Left lung (tissue), 10 donors: ENCODE results near the gene SUPT16H. TPM values are rescaled to one million over a fixed set of nuclear protein-coding genes. Genes with fewer than 3 reads are reported as not detected.
"Not testable (repeated sequence)": the region's sequence is repeated elsewhere in the genome, so short reads cannot be mapped to it uniquely, and the experiment has no call there.

Experiments
- ATAC-seq: fragments of 200-7000 bp; cut with Tn5 transposase; one replicate; pipeline ENCODE4 v1.9.1; 2020; ENCODE audit warnings: moderate library complexity
- DNase-seq, 4 donors: peaks; one replicate each; pipeline ENCODE4 v3.0.0-alpha.2; 2013 to 2020
- H3K27ac ChIP-seq, 2 donors: fragments of 200-600 bp; sonication (generic) in 1 of 2; one replicate each; pipeline versions ENCODE4 v1.5.0 to v1.8.0; 2020 to 2021
- H3K27me3 ChIP-seq, 2 donors: fragments of 200-600 bp; sonication (generic) in 1 of 2; one replicate each; pipeline versions ENCODE4 v1.5.0 to v1.8.0; 2020 to 2021
- H3K36me3 ChIP-seq, 2 donors: fragments of 200-600 bp; sonication (generic) in 1 of 2; one replicate each; pipeline versions ENCODE4 v1.5.0 to v1.8.0; 2020 to 2021
- H3K4me1 ChIP-seq, 2 donors: fragments of 200-600 bp; one replicate each; pipeline ENCODE4 v1.8.0; 2021
- H3K4me3 ChIP-seq, 2 donors: fragments of 200-600 bp; sonication (generic) in 1 of 2; one replicate each; pipeline versions ENCODE4 v1.5.0 to v1.8.0; 2020 to 2021; ENCODE audit warnings: mild to moderate bottlenecking in 1 of 2
- H3K9me3 ChIP-seq, 2 donors: fragments of 200-600 bp; sonication (generic) in 1 of 2; one replicate each; pipeline versions ENCODE4 v1.5.0 to v1.8.0; 2020 to 2021
- CTCF ChIP-seq, 2 donors: fragments of 200-600 bp; sonication (generic) in 1 of 2; IDR thresholded peaks; one replicate each; pipeline versions ENCODE4 v1.5.0 to v1.8.0; 2021; ENCODE audit warnings: antibody characterized with exemption in 2 of 2
- intact Hi-C, 2 donors: fragments of 100-400 bp; cut with DNase I; formaldehyde crosslinking; loops; one replicate each; pipeline versions ENCODE4 v1.11.2 to v1.14.2; 2022
- polyA plus RNA-seq, 6 donors: library from polyadenylated mRNA; unstranded; fragments of 120-200 nt; gene quantifications; one replicate each; pipeline ENCODE4 v1.2.1, GENCODE V29; 2013; ENCODE audit not compliant: insufficient read length in 6 of 6
- total RNA-seq, 2 donors: library from RNA; stranded (reverse); fragmentation: NEBNext Ultra II Directional; extraction: Animal tissue kit (Norgen Biotek cat#: 25700); gene quantifications; one replicate each; pipeline ENCODE4 v1.2.1, GENCODE V29; 2021
- donor health status: DM: no; HTN: yes; CAD: no.
- donor health status: DM: no; HTN: no; CAD: no.

SUPT16H gene
- total and polyA plus RNA-seq, 8 donors = 46.7 to 140 (median 119) TPM

GRCh38 chr14:21307637-21308036 is 76.2 kb downstream of the SUPT16H start:
- Histone ChIP-seq H3K36me3 (no peaks in the 10 kb centered on the region), H3K4me1 (peaks cover 0 to 13% of the 10 kb centered on the region in 2 donors), H3K27me3 (peaks cover 0 to under 1% of the 10 kb centered on the region in 2 donors), H3K4me3 (no peak overlapping the region), H3K27ac (no peak overlapping the region), H3K9me3 (no peaks in the 10 kb centered on the region)
- TF ChIP-seq CTCF (IDR thresholded peaks at IDR 0.05) = no peak
- ATAC-seq = no peak
- intact Hi-C loops = no loop called here
- DNase-seq = no peak

GRCh38 chr14:21302836-21303140 is 81.0 kb downstream of the SUPT16H start:
- DNase-seq, H3K36me3 ChIP-seq, H3K4me1 ChIP-seq, H3K4me3 ChIP-seq, H3K27ac ChIP-seq, intact Hi-C loops, H3K9me3 ChIP-seq, ATAC-seq: not testable (repeated sequence)
- peaks cover 7 to 40% of the 10 kb centered on the region in 2 donors for H3K27me3 ChIP-seq

- H3K27ac ChIP-seq = no peak overlapping the region
- H3K36me3 ChIP-seq = no peaks in the 10 kb centered on the region
- no peak for DNase-seq
- H3K27me3 ChIP-seq = peaks cover 7 to 40% of the 10 kb centered on the region in 2 donors
- H3K4me1 ChIP-seq = peaks cover 2 to 4% of the 10 kb centered on the region in 2 donors
- no peak overlapping the region for H3K4me3 ChIP-seq
- intact Hi-C loops = no loop called here
- no peaks in the 10 kb centered on the region for H3K9me3 ChIP-seq
- TF ChIP-seq CTCF (IDR thresholded peaks at IDR 0.05) = no peak
- ATAC-seq = no peak
Observed at GRCh38 chr14:21302013-21302835, 81.6 kb downstream of the SUPT16H start.

Other genes starting within 250 kb of the SUPT16H start
- not detected for gene OR5AU1, start 228.0 kb downstream of the SUPT16H start, total RNA-seq
- gene OR5AU1, start 228.0 kb downstream of the SUPT16H start, polyA plus RNA-seq = under 1 TPM; 0.04 to 0.49 (median 0.07) TPM
- 100 to 1,000 TPM; 377 to 427 TPM for gene HNRNPC, start 114.6 kb downstream of the SUPT16H start, total RNA-seq
- gene HNRNPC, start 114.6 kb downstream of the SUPT16H start, polyA plus RNA-seq = 100 to 1,000 TPM; 700 to 903 (median 829) TPM
- 1 to 10 TPM in 1 of 2 donors, under 1 TPM in 1; 0.41 to 1.3 TPM for gene RPGRIP1, start 103.9 kb downstream of the SUPT16H start, total RNA-seq
- gene RPGRIP1, start 103.9 kb downstream of the SUPT16H start, polyA plus RNA-seq = under 1 TPM; 0.54 to 0.84 (median 0.64) TPM
- 10 to 100 TPM; 69.2 to 73.5 TPM for gene CHD8, start 72.1 kb upstream of the SUPT16H start, total RNA-seq
- 10 to 100 TPM; 75.0 to 83.0 (median 78.6) TPM for gene CHD8, start 72.1 kb upstream of the SUPT16H start, polyA plus RNA-seq
- gene RAB2B, start 92.9 kb upstream of the SUPT16H start, total RNA-seq = 10 to 100 TPM; 26.8 to 30.2 TPM
- gene RAB2B, start 92.9 kb upstream of the SUPT16H start, polyA plus RNA-seq = 10 to 100 TPM; 45.5 to 58.1 (median 50.2) TPM
- gene TOX4, start 93.2 kb upstream of the SUPT16H start, total RNA-seq = 10 to 100 TPM; 62.9 to 67.9 TPM
- 10 to 100 TPM; 56.3 to 69.1 (median 58.3) TPM for gene TOX4, start 93.2 kb upstream of the SUPT16H start, polyA plus RNA-seq
- gene METTL3, start 127.3 kb upstream of the SUPT16H start, total RNA-seq = 10 to 100 TPM; 36.8 to 50.4 TPM
- 100 to 1,000 TPM in 1 of 6 donors, 10 to 100 TPM in 5; 85.9 to 109 (median 97.0) TPM for gene METTL3, start 127.3 kb upstream of the SUPT16H start, polyA plus RNA-seq
- gene SALL2, start 142.3 kb upstream of the SUPT16H start, total RNA-seq = 10 to 100 TPM in 1 of 2 donors, 1 to 10 TPM in 1; 7.6 to 12.4 TPM
- gene SALL2, start 142.3 kb upstream of the SUPT16H start, polyA plus RNA-seq = 10 to 100 TPM; 32.3 to 44.9 (median 39.5) TPM
- gene OR10G3, start 196.1 kb upstream of the SUPT16H start, total RNA-seq = not detected
- under 1 TPM in 3 of 6 donors, not detected in 3; 0.06 to 0.08 (median 0.07) TPM for gene OR10G3, start 196.1 kb upstream of the SUPT16H start, polyA plus RNA-seq